Cardiac muscle cell (in vitro differentiated cells and primary cell): Measurements from ENCODE around the gene PRPSAP2. TPM values are rescaled to one million over a fixed set of nuclear protein-coding genes. Genes with fewer than 3 reads are reported as not detected.

Source experiments
- DNase-seq, 2 donors: peaks; one replicate each; pipeline versions ENCODE4 v3.0.0 to v3.0.0-alpha.2; 2010 to 2017; ENCODE audit warnings: low read depth in 1 of 2, low spot score in 1 of 2
- H3K27ac ChIP-seq: fragments of 200-600 bp; sonication (generic); 2 replicates; pipeline ENCODE4 v1.5.1; 2016
- H3K27me3 ChIP-seq: fragments of 200-600 bp; sonication (generic); 2 replicates; pipeline ENCODE4 v1.6.0; 2016; ENCODE audit warnings: control low read depth
- H3K36me3 ChIP-seq: fragments of 200-600 bp; sonication (generic); 2 replicates; pipeline ENCODE4 v1.5.1; 2016; ENCODE audit warnings: control low read depth
- H3K4me1 ChIP-seq: fragments of 200-600 bp; sonication (generic); 2 replicates; pipeline ENCODE4 v1.8.1; 2017; ENCODE audit warnings: low read depth, mild to moderate bottlenecking, mixed run types
- H3K4me3 ChIP-seq: fragments of 200-600 bp; sonication (generic); 2 replicates; pipeline ENCODE4 v1.5.1; 2016; ENCODE audit warnings: mild to moderate bottlenecking
- H3K9me3 ChIP-seq: fragments of 200-600 bp; sonication (generic); 2 replicates; pipeline ENCODE4 v1.5.1; 2017; ENCODE audit warnings: low read depth, mild to moderate bottlenecking, control low read depth
- polyA plus RNA-seq: library from polyadenylated mRNA; unstranded; fragments of >200 nt; fragmentation: Nextera tagmentation; extraction: Ambion mirVana; gene quantifications from 2 replicates; pipeline ENCODE4 v1.2.1, GENCODE V29; 2016
- total RNA-seq: library from RNA; depleted of rRNA; stranded (reverse); fragments of >200 nt; gene quantifications from 2 replicates; pipeline ENCODE4 v1.2.3, GENCODE V29; 2016
- TF ChIP-seq, protein P1 (sequence below): IDR thresholded peaks from 2 replicates; pipeline ENCODE4 v1.5.1; 2012; ENCODE audit warnings: low read depth, mild to moderate bottlenecking, low read length

Gene PRPSAP2
- total and polyA plus RNA-seq, 2 experiments from 2014 or later = 48.9 to 68.5 TPM

GRCh38 chr17:18896947-18897346 is 39.0 kb downstream of the PRPSAP2 start:
- Histone ChIP-seq H3K27me3 (no peaks in the 10 kb centered on the region), H3K27ac (no peak overlapping the region), H3K4me1 (no peaks in the 10 kb centered on the region), H3K4me3 (no peak overlapping the region), H3K36me3 (peaks cover 19% of the 10 kb centered on the region), H3K9me3 (no peaks in the 10 kb centered on the region)
- TF ChIP-seq, protein P1, sequence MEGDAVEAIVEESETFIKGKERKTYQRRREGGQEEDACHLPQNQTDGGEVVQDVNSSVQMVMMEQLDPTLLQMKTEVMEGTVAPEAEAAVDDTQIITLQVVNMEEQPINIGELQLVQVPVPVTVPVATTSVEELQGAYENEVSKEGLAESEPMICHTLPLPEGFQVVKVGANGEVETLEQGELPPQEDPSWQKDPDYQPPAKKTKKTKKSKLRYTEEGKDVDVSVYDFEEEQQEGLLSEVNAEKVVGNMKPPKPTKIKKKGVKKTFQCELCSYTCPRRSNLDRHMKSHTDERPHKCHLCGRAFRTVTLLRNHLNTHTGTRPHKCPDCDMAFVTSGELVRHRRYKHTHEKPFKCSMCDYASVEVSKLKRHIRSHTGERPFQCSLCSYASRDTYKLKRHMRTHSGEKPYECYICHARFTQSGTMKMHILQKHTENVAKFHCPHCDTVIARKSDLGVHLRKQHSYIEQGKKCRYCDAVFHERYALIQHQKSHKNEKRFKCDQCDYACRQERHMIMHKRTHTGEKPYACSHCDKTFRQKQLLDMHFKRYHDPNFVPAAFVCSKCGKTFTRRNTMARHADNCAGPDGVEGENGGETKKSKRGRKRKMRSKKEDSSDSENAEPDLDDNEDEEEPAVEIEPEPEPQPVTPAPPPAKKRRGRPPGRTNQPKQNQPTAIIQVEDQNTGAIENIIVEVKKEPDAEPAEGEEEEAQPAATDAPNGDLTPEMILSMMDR = no peak
- no peak for DNase-seq

- no peak for DNase-seq
- Histone ChIP-seq H3K27ac (no peak overlapping the region), H3K9me3 (no peaks in the 10 kb centered on the region), H3K36me3 (peaks cover 20% of the 10 kb centered on the region), H3K4me1 (no peaks in the 10 kb centered on the region), H3K4me3 (no peak overlapping the region), H3K27me3 (no peaks in the 10 kb centered on the region)
- TF ChIP-seq, protein P1 = no peak
Observed at GRCh38 chr17:18904482-18904881, 46.6 kb downstream of the PRPSAP2 start.

GRCh38 chr17:18905226-18905625 is 47.3 kb downstream of the PRPSAP2 start:
- DNase-seq = no peak
- Histone ChIP-seq H3K9me3 (no peaks in the 10 kb centered on the region), H3K4me1 (no peaks in the 10 kb centered on the region), H3K27me3 (no peaks in the 10 kb centered on the region), H3K36me3 (peaks cover 20% of the 10 kb centered on the region), H3K27ac (no peak overlapping the region), H3K4me3 (no peak overlapping the region)
- TF ChIP-seq, protein P1 = no peak

DNA sequence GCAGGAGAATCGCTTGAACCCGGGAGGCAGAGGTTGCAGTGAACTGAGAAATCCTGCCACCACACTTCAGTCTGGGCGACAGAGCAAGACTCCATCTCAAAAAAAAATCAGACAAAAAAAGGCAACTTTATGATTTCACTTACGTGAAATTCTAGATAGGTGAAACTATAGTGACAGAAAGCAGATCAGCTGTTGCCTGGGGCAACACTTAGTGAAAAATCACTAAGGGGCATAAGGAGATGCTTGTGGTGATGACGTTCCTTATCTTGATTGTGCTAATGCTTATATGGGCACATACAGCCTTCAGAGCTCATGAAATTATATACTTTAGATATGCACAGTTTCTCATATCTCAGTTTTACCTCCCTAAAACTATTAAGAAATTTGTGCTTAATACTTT is 52.4 kb downstream of the PRPSAP2 start:
- TF ChIP-seq, protein P1 = no peak
- no peaks in the 10 kb centered on the region for H3K27me3 ChIP-seq

DNA sequence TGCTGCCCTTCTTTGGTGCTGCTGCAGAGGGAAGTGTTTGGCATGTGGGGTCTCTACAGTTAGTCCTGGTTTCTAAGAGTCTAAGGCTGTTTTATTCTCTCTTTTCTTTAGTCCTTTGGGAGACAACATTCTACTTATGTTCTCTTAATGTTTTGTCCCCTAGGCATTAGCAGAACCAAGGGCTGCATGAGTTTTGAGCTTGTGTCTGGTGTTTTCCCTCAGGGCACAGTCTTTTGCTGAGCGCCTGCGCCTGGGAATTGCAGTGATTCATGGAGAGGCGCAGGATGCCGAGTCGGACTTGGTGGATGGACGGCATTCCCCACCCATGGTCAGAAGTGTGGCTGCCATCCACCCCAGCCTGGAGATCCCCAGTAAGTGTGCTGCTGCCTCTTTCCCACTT is 53.0 kb downstream of the PRPSAP2 start:
- DNase-seq = no peak
- TF ChIP-seq, protein P1 = no peak
- H3K9me3 ChIP-seq = no peaks in the 10 kb centered on the region
- no peaks in the 10 kb centered on the region for H3K27me3 ChIP-seq
- no peaks in the 10 kb centered on the region for H3K4me1 ChIP-seq
- H3K36me3 ChIP-seq = peaks cover 13% of the 10 kb centered on the region
- no peak overlapping the region for H3K4me3 ChIP-seq
- no peak overlapping the region for H3K27ac ChIP-seq

More for the DNA sequence above, 52.4 kb downstream of the PRPSAP2 start:
- no peak overlapping the region for H3K4me3 ChIP-seq
- H3K9me3 ChIP-seq = no peaks in the 10 kb centered on the region
- no peaks in the 10 kb centered on the region for H3K4me1 ChIP-seq
- peaks cover 13% of the 10 kb centered on the region for H3K36me3 ChIP-seq
- DNase-seq = no peak
- no peak overlapping the region for H3K27ac ChIP-seq
